ENCODE measurements around the gene ITGAX. TPM values are rescaled to one million over a fixed set of nuclear protein-coding genes. Genes with fewer than 3 reads are reported as not detected.
"Not testable (repeated sequence)": the region's sequence is repeated elsewhere in the genome, so short reads cannot be mapped to it uniquely, and the experiment has no call there.

The ITGAX gene
- total and polyA plus RNA-seq, 2 experiments from 2014 or later, result not detected

DNA sequence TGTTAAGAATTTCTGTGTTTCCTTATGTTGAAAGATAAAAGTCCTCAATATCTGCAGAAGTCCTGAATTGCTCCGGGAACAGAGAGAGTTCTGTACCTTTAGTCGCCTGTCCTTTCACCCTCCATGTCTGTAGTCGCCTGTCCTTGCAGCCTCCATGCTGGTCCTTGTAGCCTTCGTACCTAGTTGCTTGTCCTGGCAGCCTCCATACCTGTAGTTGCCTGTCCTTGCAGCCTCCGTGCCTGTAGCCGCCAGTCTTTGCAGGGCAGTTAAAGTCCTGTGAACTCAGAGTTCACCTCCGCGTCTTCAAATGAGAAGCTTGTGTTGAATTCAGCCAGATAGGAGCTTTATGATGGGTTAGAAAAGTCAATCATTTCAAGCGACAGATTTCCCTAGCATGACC is 19.5 kb upstream of the ITGAX start:
- Histone ChIP-seq H3K9me2 (ENCODE audit: insufficient read depth) (no peaks in the 10 kb centered on the region), H3K4me3 (no peak overlapping the region), H3K27ac (ENCODE audit: low read depth) (no peak overlapping the region), H2AFZ (no peak overlapping the region), H3K79me2 (replicated peaks; ENCODE audit: insufficient read depth) (no peaks in the 10 kb centered on the region), H4K20me1 (replicated peaks; ENCODE audit: insufficient read depth) (no peaks in the 10 kb centered on the region), H3K4me2 (no peak overlapping the region), H3K27me3 (ENCODE audit: insufficient read depth) (peaks cover 25% of the 10 kb centered on the region), H3K36me3 (ENCODE audit: insufficient read depth) (no peaks in the 10 kb centered on the region), H3K4me1 (ENCODE audit: insufficient read depth) (peaks cover 5% of the 10 kb centered on the region), H3F3A (replicated peaks; ENCODE audit: low read depth) (no peaks in the 10 kb centered on the region)
- no peak for DNase-seq (ENCODE audit: low spot score)
- Mint-ChIP-seq H3K9me3 (peaks cover 29% of the 10 kb centered on the region), H3K4me1 (peaks cover 10% of the 10 kb centered on the region), H3K27me3 (ENCODE audit: insufficient read depth, low read depth, poor library complexity) (peaks cover 25% of the 10 kb centered on the region), H3K27ac (no peak overlapping the region), H3K4me3 (no peak overlapping the region), H3K36me3 (ENCODE audit: low read depth) (peaks cover 3% of the 10 kb centered on the region; the same call in 1 of the 3 replicates)
- no peak for TF ChIP-seq ZNF331 (CRISPR knock-in tag; IDR thresholded peaks at IDR 0.05; ENCODE audit: low read depth)
- no peak for TF ChIP-seq CREB1 (CRISPR knock-in tag; IDR thresholded peaks at IDR 0.05; ENCODE audit: low read depth)
- no peak for TF ChIP-seq POLR2AphosphoS5 (IDR thresholded peaks at IDR 0.05; ENCODE audit: low read depth)
- no peak for ATAC-seq

DNA sequence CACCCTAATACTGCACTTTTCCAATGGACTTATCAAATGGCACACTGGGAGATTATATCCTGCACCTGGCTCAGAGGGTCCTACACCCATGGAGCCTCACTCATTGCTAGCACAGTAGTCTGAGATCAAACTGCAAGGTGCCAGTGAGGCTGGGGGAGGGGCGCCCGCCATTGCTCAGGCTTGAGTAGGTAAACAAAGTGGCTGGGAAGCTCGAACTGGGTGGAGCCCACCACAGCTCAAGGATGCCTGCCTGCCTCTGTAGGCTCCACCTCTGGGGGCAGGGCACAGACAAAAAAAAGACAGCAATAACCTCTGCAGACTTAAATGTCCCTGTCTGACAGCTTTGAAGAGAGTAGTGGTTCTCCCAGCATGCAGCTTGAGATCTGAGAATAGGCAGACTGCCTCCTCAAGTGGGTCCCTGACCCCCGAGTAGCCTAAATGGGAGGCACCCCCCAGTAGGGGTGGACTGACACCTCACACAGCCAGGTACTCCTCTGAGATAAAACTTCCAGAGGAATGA is 16.8 kb upstream of the ITGAX start:
- peaks cover 27% of the 10 kb centered on the region for H3K9me3 Mint-ChIP-seq
- H2AFZ ChIP-seq; H3K27ac ChIP-seq (ENCODE audit: low read depth); H3K27ac Mint-ChIP-seq; H3K27me3 Mint-ChIP-seq (ENCODE audit: insufficient read depth, low read depth, poor library complexity); H3K79me2 ChIP-seq (replicated peaks; ENCODE audit: insufficient read depth); H3K27me3 ChIP-seq (ENCODE audit: insufficient read depth); H3K36me3 Mint-ChIP-seq (ENCODE audit: low read depth); H3K9me2 ChIP-seq (ENCODE audit: insufficient read depth); H3K4me3 ChIP-seq; DNase-seq (ENCODE audit: low spot score); H3K4me1 ChIP-seq (ENCODE audit: insufficient read depth); ATAC-seq; H3K4me3 Mint-ChIP-seq; H4K20me1 ChIP-seq (replicated peaks; ENCODE audit: insufficient read depth); H3K4me1 Mint-ChIP-seq; H3K36me3 ChIP-seq (ENCODE audit: insufficient read depth); H3K4me2 ChIP-seq; H3F3A ChIP-seq (replicated peaks; ENCODE audit: low read depth): not testable (repeated sequence)

DNA sequence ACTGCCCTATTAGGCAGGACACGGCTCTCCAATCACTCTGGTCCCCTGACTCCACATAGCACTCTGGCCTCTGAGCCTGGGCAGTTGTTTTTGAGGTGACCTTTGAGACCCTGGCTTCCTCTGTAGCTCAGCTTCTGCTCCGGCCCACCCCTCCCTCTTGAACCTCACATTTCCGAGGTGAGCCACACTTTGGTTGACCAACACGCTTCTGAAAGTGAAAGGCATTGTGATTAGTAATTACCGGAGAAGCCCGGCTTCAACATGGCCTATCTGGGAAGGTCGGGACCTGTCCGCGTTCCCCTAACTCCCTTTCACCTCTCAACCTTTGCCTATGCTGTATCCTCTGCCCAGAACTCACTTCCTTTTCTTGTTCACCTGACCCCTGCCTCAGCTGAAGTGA is 10.3 kb upstream of the ITGAX start:
- peaks cover 4% of the 10 kb centered on the region; the same call in 1 of the 3 replicates for H3K9me3 Mint-ChIP-seq
- no peak overlapping the region for H3K4me2 ChIP-seq
- no peak for DNase-seq (ENCODE audit: low spot score)
- H3K4me1 Mint-ChIP-seq, result no peaks in the 10 kb centered on the region; the same call in 2 of the 3 replicates
- H3K79me2 ChIP-seq (replicated peaks; ENCODE audit: insufficient read depth), result no peaks in the 10 kb centered on the region
- no peak overlapping the region for H3K4me3 Mint-ChIP-seq
- no peak for ATAC-seq
- H3K4me3 ChIP-seq, result no peak overlapping the region
- no peaks in the 10 kb centered on the region for H3F3A ChIP-seq (replicated peaks; ENCODE audit: low read depth)
- no peaks in the 10 kb centered on the region for H3K9me2 ChIP-seq (ENCODE audit: insufficient read depth)
- H3K4me1 ChIP-seq (ENCODE audit: insufficient read depth), result no peaks in the 10 kb centered on the region
- no peak overlapping the region for H3K27ac Mint-ChIP-seq
- no peaks in the 10 kb centered on the region for H4K20me1 ChIP-seq (replicated peaks; ENCODE audit: insufficient read depth)
- H3K27me3 ChIP-seq (ENCODE audit: insufficient read depth), result no peaks in the 10 kb centered on the region
- H3K36me3 Mint-ChIP-seq (ENCODE audit: low read depth), result no peaks in the 10 kb centered on the region
- no peak overlapping the region for H2AFZ ChIP-seq
- peaks cover 6% of the 10 kb centered on the region for H3K27me3 Mint-ChIP-seq (ENCODE audit: insufficient read depth, low read depth, poor library complexity)
- no peaks in the 10 kb centered on the region for H3K36me3 ChIP-seq (ENCODE audit: insufficient read depth)
- no peak overlapping the region for H3K27ac ChIP-seq (ENCODE audit: low read depth)
- TF ChIP-seq JUNB (IDR thresholded peaks at IDR 0.05; ENCODE audit: unreplicated experiment), result no peak
- TF ChIP-seq CREB1 (CRISPR knock-in tag; IDR thresholded peaks at IDR 0.05; ENCODE audit: low read depth), result no peak
- TF ChIP-seq EZH2phosphoT487 (IDR thresholded peaks at IDR 0.05; ENCODE audit: unreplicated experiment), result no peak
- no peak for TF ChIP-seq ZNF114 (CRISPR knock-in tag; IDR thresholded peaks at IDR 0.05)
- no peak for TF ChIP-seq STAT1 (IDR thresholded peaks at IDR 0.05; ENCODE audit: unreplicated experiment)
- TF ChIP-seq ZNF331 (CRISPR knock-in tag; IDR thresholded peaks at IDR 0.05; ENCODE audit: low read depth), result no peak
- TF ChIP-seq, protein P1, sequence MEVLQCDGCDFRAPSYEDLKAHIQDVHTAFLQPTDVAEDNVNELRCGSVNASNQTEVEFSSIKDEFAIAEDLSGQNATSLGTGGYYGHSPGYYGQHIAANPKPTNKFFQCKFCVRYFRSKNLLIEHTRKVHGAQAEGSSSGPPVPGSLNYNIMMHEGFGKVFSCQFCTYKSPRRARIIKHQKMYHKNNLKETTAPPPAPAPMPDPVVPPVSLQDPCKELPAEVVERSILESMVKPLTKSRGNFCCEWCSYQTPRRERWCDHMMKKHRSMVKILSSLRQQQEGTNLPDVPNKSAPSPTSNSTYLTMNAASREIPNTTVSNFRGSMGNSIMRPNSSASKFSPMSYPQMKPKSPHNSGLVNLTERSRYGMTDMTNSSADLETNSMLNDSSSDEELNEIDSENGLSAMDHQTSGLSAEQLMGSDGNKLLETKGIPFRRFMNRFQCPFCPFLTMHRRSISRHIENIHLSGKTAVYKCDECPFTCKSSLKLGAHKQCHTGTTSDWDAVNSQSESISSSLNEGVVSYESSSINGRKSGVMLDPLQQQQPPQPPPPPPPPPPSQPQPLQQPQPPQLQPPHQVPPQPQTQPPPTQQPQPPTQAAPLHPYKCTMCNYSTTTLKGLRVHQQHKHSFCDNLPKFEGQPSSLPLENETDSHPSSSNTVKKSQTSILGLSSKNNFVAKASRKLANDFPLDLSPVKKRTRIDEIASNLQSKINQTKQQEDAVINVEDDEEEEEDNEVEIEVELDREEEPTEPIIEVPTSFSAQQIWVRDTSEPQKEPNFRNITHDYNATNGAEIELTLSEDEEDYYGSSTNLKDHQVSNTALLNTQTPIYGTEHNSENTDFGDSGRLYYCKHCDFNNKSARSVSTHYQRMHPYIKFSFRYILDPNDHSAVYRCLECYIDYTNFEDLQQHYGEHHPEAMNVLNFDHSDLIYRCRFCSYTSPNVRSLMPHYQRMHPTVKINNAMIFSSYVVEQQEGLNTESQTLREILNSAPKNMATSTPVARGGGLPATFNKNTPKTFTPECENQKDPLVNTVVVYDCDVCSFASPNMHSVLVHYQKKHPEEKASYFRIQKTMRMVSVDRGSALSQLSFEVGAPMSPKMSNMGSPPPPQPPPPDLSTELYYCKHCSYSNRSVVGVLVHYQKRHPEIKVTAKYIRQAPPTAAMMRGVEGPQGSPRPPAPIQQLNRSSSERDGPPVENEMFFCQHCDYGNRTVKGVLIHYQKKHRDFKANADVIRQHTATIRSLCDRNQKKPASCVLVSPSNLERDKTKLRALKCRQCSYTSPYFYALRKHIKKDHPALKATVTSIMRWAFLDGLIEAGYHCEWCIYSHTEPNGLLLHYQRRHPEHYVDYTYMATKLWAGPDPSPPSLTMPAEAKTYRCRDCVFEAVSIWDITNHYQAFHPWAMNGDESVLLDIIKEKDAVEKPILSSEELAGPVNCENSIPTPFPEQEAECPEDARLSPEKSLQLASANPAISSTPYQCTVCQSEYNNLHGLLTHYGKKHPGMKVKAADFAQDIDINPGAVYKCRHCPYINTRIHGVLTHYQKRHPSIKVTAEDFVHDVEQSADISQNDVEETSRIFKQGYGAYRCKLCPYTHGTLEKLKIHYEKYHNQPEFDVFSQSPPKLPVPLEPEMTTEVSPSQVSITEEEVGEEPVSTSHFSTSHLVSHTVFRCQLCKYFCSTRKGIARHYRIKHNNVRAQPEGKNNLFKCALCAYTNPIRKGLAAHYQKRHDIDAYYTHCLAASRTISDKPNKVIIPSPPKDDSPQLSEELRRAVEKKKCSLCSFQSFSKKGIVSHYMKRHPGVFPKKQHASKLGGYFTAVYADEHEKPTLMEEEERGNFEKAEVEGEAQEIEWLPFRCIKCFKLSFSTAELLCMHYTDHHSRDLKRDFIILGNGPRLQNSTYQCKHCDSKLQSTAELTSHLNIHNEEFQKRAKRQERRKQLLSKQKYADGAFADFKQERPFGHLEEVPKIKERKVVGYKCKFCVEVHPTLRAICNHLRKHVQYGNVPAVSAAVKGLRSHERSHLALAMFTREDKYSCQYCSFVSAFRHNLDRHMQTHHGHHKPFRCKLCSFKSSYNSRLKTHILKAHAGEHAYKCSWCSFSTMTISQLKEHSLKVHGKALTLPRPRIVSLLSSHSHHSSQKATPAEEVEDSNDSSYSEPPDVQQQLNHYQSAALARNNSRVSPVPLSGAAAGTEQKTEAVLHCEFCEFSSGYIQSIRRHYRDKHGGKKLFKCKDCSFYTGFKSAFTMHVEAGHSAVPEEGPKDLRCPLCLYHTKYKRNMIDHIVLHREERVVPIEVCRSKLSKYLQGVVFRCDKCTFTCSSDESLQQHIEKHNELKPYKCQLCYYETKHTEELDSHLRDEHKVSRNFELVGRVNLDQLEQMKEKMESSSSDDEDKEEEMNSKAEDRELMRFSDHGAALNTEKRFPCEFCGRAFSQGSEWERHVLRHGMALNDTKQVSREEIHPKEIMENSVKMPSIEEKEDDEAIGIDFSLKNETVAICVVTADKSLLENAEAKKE (CRISPR knock-in tag; IDR thresholded peaks at IDR 0.05), result no peak
- TF ChIP-seq NANOG (IDR thresholded peaks at IDR 0.05; ENCODE audit: borderline replicate concordance), result no peak

Data from GM23338 (cell line).